HG03457 (cell line): ENCODE results near the gene MRE11.
"Not testable (repeated sequence)": the region's sequence is repeated elsewhere in the genome, so short reads cannot be mapped to it uniquely, and the experiment has no call there.

Experiments
- ATAC-seq: cut with Tn5 transposase; IDR thresholded peaks from one replicate; pipeline ENCODE4 v1.9.1; 2021; ENCODE audit warnings: moderate number of reproducible peaks; ENCODE audit not compliant: unreplicated experiment

Gene MRE11

DNA sequence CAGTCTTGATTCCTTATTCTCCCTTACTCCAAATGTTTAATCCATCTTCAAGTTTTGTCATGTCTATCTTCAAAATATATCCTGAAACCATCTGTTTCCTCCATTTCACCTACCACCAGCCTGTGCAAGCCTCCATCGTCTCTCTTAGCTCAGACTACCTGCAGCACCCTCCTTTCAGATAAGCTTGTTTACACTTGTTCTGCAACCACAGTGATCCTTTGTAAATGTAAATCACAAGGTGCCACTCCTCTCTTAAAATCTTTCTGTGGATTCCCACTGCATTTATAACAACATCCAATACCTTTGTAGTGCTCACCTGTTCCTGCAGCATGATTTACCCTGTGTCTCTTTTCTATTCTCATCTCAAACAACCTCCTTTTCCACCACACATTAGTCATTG, 60.6 kb downstream of the MRE11 start:
- no peak for ATAC-seq

DNA sequence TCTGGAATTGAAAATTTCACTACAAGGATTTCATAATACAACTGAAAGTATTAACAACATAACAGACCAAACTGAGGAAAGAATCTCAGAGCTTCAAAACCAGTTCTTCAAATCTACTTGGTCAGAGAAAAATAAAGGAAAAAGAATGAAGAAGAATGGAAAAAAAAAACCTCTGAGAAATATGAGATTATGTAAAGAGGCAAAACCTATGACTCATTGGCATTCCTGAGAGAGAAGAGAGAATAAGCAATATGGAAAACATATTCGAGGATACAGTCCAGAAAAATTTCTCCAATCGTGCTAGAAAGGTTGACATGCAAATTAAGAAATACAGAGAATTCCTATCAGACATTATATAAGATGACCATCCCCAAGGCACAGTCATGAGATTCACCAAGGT, 69.0 kb downstream of the MRE11 start:
- no peak for ATAC-seq

DNA sequence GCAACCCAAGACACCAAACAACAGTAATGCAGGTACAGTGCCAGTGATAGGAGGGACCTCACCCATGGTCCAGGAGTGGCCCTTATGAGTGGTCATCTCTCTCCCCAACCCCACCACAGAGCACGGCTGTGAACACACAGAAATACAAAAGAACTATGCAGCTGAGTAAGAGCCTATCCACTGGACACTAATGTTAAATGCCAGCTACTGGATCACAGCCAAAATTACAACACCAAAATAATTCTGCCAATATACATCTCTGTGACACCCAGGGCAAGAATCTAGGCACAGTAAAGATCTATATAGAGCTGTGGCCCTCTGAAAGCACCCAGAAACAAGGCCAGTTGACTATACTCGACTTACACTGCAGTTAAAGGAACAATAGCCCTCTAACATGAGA, 69.6 kb downstream of the MRE11 start:
- ATAC-seq, result no peak

DNA sequence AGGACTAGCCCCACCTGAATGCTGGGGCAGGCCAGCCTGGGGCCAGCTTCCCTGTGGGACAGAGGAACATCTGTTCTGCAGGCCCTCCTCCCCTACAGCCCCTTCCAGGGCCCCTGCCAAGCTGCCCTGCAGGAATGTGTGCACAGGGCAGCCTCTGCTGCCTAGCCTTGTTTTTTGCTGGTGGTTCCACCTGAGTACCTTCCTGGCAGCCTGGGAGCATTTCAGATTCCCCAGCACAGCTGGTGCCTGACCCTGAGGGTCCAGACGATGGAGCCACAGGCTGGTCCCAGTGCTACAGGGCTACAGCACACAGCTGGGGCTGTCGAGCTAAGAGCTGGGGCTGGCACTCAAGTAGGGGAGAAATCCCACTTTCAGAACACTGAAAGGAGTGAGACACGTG, 70.1 kb downstream of the MRE11 start:
- ATAC-seq, result no peak

GRCh38 chr11:94418123-94418765, 75.4 kb downstream of the MRE11 start:
- no peak for ATAC-seq

DNA sequence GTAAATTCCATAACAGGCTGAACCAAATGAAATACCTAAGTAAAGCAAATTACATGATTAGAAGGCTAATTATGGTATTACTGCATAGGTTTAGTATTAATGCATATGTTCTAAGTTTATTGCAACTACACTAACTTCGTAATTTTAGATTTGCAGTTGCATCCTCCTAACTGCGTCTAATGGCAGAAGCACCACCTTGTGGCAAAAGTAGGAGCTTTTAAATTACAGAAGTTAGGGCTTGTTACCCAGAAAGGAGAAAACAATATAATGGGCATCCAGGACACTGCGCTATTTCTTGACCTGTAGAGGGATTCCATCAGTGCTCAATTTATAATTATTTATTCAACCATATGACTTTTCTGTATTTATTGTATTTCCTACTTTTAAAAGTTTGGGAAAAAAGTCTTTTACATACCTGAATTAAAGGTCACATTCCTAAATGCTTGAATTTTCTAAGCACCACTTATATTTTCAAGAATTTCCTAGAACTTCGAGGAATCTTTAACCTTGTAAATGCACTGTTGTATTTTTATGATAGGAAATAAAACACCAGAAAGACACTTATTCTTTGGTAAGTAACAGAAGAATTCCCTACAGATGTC, 76.2 kb downstream of the MRE11 start:
- ATAC-seq, result no peak

- no peak for ATAC-seq
These were observed 88.4 kb downstream of the MRE11 start for GRCh38 chr11:94405062-94405833.

DNA sequence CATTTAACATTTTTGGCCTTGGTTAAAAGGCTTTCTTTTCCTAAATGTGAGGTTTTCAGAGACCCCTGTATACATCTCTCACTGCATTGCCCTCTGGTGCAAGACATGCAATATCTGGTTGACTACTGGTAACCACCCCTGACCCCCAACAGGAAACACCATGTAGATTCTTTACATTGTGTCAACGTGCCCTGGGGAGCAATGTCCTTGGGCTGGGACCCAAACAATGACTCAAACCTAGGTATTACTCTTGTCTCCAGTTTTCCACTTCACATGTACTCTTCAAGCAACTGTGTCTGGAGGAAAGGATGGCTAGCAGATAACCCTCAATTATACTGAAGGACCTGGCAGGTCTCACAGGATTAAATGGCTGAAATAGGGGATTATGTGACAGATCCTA, 91.3 kb downstream of the MRE11 start:
- ATAC-seq, result no peak

- no peak for ATAC-seq
These were observed 91.8 kb downstream of the MRE11 start for GRCh38 chr11:94401773-94402265.

DNA sequence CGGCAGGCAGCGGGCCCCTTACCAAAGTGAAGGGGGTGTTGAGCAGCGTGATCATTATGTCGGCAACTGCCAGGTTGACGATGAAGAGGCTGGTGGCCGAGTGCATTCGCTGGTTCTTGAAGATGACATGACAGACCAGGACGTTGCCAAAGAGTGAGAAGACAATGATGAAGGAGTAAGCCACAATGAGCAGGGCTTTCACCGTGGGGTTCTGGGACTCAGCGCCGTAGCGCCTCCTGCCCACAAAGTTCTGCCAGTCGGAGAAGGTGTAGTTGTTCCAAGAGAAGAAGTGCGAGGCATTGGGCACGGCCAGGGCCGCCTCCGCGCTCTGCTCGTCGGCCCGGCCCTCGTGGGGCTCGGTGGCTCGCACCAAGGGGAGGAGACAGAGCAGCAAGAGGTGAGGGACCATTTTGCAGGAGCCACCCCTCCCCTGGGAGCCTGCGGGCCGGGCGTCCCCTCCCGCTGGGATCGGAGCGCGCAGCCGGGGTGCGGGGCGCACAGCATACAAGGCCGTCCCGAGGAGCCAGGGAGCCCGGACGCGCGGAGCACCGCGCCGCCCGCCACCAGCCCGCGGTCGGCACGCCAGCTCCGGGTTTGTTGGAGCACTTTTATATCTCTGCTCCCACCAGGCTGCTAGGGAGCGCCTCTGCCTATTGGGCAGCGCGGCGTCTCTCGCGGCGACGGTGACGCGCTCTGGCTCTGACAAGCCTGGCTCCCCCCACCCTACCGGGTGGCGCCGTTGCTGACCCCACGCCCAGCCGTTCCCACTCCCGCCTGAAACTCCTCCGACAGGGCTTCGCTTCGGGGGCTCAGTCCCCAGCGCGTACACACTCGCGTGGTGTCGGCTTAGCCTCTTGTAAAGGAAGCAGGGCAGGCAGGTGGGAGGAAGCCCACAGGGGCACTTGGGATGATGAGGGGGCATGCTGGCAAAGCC, 92.5 kb downstream of the MRE11 start, which contains the start of gene GPR83:
GPR83 (minus strand) TSS at position 581 of the 934 bp plus-strand sequence; CDS start at position 409, 172 bp downstream.
- ATAC-seq, result no peak

- ATAC-seq, result no peak
These were observed 93.2 kb downstream of the MRE11 start for GRCh38 chr11:94400457-94400838.

DNA sequence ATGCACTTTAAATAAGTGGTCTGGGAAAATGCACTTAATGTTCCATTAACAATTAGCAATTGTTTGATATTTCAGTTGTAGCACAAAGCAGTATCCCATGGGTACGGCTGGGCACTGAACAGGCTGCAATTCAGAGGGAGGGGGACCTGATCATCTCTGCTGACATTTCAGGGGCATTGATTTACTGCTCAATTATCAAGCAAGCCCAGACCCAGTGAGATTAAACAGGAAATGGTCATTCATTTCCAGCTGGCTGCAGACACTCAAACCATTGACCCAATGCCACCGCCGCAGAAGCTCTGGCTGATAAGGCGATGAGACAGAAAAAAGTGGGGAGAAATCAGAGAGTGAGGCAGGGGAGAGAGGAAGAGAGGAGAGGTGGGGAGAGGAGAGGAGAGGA, 93.6 kb downstream of the MRE11 start:
- ATAC-seq, result no peak

DNA sequence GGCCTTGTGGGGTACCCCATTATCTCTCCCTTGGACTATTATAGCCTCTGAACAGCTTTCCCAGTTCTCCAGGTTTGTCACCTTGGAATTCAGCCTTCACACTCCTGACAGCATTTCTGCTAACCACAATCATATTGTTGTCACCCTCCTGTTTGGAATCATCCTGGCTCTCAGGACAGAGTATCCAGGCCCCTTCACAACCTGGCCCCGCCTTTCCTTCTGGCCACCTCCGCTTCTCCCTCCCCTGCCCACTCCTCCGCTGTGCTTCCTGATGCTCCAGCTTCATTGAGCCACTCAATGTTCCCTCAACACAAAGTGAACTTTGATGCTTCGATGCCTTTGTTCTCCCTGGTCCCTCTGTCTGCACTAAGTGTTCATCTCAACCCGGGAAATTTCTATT, 95.5 kb downstream of the MRE11 start:
- ATAC-seq, result no peak

DNA sequence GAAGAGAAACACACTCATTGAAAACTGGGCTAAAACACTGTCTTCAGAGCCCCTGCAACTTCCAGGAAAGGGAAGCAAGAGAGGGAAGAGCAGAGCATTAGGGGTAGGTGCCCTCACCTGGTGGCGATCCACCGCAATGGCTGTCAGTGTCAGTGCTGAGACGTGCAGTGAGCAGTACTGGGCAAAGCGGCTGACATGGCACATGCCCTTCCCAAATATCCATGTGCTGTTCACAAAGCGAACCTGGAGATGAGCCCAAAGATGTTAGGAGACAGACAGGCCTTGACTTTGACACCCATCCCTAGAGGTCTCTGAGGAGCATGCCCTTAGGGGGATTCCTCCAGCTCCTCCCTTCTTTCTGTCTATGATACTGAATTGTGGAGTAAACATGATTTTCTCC, 97.4 kb downstream of the MRE11 start:
- ATAC-seq, result no peak

DNA sequence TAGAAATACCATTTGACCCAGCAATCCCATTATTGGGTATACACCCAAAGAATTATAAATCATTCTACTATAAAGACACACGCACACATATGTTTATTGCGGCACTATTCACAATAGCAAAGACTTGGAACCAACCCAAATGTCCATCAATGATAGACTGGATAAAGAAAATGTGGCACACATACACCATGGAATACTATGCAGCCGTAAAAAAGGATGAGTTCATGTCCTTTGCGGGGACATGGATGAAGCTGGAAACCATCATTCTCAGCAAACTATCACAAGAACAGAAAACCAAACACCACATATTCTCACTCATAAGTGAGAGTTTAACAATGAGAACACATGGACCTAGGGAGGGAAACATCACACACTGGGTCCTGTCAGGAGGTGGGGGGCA, 101.7 kb downstream of the MRE11 start:
- ATAC-seq, result not testable (repeated sequence)

GRCh38 chr11:94379613-94380012, 114.0 kb downstream of the MRE11 start:
- no peak for ATAC-seq

DNA sequence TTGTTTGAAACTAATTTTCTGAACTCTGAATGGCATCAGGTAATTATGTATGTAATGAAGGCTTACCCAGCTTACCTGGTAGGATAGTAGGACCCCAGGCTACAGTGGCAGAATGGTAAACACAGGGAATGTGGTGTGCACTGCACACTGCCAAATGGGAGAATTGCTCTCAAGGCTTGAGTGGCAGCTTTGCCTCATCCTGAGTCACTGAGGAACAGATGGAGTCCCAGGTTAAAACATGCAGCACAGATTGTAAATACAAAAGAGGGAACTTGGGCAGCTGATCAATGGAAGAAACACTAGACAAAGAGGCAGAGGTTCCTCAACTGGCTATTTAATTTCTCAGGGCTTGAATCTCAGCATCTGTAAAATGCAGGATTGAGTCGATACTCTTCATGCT, 116.8 kb downstream of the MRE11 start:
- no peak for ATAC-seq

DNA sequence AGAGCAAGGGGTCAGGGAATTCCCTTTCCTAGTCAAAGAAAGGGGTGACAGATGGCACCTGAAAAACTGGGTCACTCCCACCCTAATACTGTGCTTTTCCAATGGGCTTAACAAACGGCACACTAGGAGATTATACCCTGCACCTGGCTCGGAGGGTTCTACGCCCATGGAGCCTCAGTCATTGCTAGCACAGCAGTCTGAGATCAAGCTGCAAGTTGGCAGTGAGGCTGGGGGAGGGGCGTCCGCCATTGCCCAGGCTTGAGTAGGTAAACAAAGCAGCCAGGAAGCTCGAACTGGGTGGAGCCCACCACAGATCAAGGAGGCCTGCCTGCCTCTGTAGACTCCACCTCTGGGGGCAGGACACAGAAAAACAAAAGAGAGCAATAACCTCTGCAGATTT, 123.1 kb downstream of the MRE11 start:
- ATAC-seq, result not testable (repeated sequence)
